ENCODE data around the gene PROSER3. TPM values are rescaled to one million over a fixed set of nuclear protein-coding genes. Genes with fewer than 3 reads are reported as not detected.

Gene PROSER3
- total RNA-seq, 4 donors from 2014 or later: 14.2 to 32.7 (median 19.9) TPM

DNA sequence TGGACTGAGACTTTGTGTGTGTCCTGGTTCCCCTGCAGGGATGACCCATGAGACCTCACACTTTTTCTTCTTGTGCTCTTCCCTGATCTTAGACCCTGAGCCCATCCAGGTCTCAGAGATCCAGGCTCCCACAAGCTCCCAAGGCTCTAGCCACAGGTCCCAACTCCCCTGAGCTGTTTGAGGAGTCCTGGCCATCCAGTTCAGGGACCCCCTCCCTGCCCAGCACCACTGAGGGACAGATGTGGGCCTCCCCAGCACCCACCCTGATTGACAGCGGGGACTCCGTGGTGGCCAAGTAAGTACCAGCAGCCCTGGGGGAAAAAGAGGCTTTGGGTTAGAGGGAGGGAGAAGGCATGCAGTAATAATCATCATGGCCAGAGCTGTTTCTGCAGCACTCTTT, 1.7 kb downstream of the PROSER3 start:
- H3K4me3 ChIP-seq: no peak overlapping the region
- 92 to 93% methylated on average over 2 of the region's 2 CpGs for WGBS, 2 donors
- H3K36me3 ChIP-seq: peaks cover 0 to 56% (median 0%) of the 10 kb centered on the region in 3 donors
- H3K27me3 ChIP-seq: no peaks in the 10 kb centered on the region
- H3K27ac ChIP-seq: no peak overlapping the region
- TF ChIP-seq, protein P1, sequence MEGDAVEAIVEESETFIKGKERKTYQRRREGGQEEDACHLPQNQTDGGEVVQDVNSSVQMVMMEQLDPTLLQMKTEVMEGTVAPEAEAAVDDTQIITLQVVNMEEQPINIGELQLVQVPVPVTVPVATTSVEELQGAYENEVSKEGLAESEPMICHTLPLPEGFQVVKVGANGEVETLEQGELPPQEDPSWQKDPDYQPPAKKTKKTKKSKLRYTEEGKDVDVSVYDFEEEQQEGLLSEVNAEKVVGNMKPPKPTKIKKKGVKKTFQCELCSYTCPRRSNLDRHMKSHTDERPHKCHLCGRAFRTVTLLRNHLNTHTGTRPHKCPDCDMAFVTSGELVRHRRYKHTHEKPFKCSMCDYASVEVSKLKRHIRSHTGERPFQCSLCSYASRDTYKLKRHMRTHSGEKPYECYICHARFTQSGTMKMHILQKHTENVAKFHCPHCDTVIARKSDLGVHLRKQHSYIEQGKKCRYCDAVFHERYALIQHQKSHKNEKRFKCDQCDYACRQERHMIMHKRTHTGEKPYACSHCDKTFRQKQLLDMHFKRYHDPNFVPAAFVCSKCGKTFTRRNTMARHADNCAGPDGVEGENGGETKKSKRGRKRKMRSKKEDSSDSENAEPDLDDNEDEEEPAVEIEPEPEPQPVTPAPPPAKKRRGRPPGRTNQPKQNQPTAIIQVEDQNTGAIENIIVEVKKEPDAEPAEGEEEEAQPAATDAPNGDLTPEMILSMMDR (IDR thresholded peaks at IDR 0.05): no peak
- no peak for TF ChIP-seq EP300 (IDR thresholded peaks at IDR 0.05)
- no peak for TF ChIP-seq POLR2A (IDR thresholded peaks at IDR 0.05)
- peaks cover 4 to 50% (median 21%) of the 10 kb centered on the region in 4 donors for H3K4me1 ChIP-seq
- no peak for DNase-seq (ENCODE audit: low spot score in 2 of 2)
- H3K9me3 ChIP-seq: no peaks in the 10 kb centered on the region

DNA sequence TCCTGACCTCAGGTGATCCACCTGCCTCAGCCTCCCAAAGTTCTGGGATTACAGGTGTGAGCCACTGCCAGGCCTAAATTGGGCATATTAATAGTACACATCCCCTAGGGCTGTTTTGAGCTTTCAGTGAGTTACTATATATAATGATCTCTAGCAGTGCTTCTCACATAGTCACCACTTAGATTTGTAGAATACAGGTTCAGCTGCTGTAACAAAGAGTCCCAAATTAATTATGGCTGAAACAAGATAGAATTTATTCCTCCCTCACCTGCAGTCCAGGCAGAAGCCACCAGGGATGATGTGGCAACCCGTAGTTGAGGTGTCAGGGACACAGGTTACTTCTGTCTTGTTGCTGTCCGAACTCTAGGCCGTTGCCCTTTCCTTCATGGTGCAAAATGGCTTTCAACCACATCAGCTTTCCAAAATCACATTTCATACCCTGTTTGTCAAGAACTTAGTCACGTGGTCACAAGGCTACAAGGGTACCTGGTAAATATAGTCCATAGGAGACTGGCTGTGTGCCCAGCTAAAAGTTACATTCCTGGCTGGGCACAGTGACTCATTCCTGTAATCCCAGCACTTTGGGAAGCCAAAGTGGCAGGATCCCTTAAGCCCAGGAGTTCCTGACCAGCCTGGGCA, 2.9 kb downstream of the PROSER3 start:
- Histone ChIP-seq H3K9me3 (no peaks in the 10 kb centered on the region), H3K27ac (no peak overlapping the region), H3K36me3 (peaks cover 0 to 64% (median 0%) of the 10 kb centered on the region in 3 donors), H3K27me3 (no peaks in the 10 kb centered on the region), H3K4me3 (no peak overlapping the region), H3K4me1 (peaks cover 4 to 38% (median 19%) of the 10 kb centered on the region in 4 donors)
- TF ChIP-seq EP300 (IDR thresholded peaks at IDR 0.05) (no peak), POLR2A (IDR thresholded peaks at IDR 0.05) (no peak)
- TF ChIP-seq, protein P1 (IDR thresholded peaks at IDR 0.05): no peak
- no peak for DNase-seq (ENCODE audit: low spot score in 2 of 2)
- WGBS, 2 donors: 90 to 94% methylated on average over 4 of the region's 4 CpGs

DNA sequence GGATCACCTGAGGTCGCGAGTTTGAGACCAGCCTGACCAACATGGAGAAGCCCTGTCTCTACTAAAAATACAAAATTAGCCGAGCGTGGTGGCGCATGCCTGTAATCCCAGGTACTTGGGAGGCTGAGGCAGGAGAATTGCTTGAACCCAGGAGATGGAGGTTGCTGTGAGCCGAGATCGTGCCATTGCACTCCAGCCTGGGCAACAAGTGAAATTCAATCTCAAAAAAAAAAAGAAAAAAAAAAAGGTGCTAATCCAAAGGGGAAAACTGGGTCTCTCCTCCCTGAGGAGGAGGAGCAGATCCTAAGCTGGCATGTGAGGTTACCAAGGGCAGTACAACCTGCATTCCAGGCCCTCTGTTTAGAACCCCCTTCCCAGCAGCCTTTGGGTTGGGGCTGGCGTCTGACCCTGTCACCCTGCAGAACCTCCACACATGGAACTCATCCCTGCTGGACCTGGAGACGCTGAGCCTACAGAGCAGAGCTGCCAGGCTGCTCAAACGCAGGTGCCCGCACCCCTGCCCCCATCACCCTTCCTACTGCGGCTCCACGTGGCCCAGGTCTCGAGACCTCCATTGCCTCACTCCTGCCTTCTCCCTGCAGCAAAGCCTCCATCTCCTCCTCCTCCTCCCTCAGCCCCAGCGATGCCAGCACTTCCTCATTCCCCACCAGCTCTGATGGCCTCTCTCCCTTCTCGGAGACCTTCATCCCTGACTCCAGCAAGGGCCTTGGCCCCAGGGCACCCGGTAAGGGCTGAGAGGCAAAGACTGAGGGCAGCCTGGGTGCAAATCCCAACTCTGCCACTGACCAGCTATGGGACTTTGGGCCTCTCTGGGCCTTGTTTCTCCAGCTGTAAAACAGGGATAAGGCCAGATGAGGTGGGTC, 6.7 kb downstream of the PROSER3 start:
- TF ChIP-seq EP300 (IDR thresholded peaks at IDR 0.05): no peak
- TF ChIP-seq, protein P1 (IDR thresholded peaks at IDR 0.05): no peak
- no peak for TF ChIP-seq POLR2A (IDR thresholded peaks at IDR 0.05)
- peaks cover 0 to 7% (median 0%) of the 10 kb centered on the region in 4 donors for H3K4me1 ChIP-seq
- WGBS, 2 donors: 91 to 93% methylated on average over 17 of the region's 17 CpGs
- no peak overlapping the region for H3K4me3 ChIP-seq
- no peak overlapping the region for H3K27ac ChIP-seq
- H3K36me3 ChIP-seq: peaks cover 0 to 99% (median 0%) of the 10 kb centered on the region in 3 donors
- DNase-seq (ENCODE audit: low spot score in 2 of 2): no peak
- no peaks in the 10 kb centered on the region for H3K9me3 ChIP-seq
- H3K27me3 ChIP-seq: no peaks in the 10 kb centered on the region

DNA sequence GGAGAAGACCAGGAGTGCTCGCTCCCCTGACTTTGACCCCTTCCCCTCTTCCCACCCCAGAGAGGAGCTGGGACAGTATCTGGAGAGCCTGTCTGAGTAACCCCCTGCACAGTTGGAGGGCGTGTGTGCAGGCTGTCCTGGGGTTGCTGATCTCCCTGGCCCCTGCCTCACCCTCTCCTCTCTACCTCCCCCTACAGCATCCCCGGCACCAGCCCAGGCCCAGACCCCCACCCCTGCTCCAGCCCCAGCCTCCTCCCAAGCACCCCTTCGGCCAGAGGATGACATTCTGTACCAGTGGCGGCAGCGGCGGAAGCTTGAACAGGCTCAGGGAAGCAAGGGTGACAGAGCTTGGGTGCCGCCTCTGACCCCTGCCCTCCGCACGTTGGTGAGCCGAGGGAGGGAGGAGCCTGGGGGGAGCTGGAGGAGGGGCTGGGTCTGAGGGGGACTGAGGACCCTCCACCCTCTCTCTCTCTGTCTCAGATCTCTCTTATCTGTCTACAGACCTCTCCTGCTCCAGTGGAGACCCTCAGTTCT, 8.7 kb downstream of the PROSER3 start:
- no peak for DNase-seq (ENCODE audit: low spot score in 2 of 2)
- H3K4me3 ChIP-seq: no peak overlapping the region
- no peaks in the 10 kb centered on the region for H3K4me1 ChIP-seq
- 73 to 79% methylated on average over 5 to 11 of the region's 11 CpGs for WGBS, 2 donors
- no peak for TF ChIP-seq EP300 (IDR thresholded peaks at IDR 0.05)
- TF ChIP-seq POLR2A (IDR thresholded peaks at IDR 0.05): no peak
- TF ChIP-seq, protein P1 (IDR thresholded peaks at IDR 0.05): no peak
- no peaks in the 10 kb centered on the region for H3K9me3 ChIP-seq
- peaks cover 0 to 82% (median 0%) of the 10 kb centered on the region in 3 donors for H3K36me3 ChIP-seq
- H3K27me3 ChIP-seq: no peaks in the 10 kb centered on the region
- no peak overlapping the region for H3K27ac ChIP-seq

Data from tibial nerve (tissue), 4 donors.